A549 (cell line): ENCODE measurements around the gene LAMA3. TPM values are rescaled to one million over a fixed set of nuclear protein-coding genes. Genes with fewer than 3 reads are reported as not detected.

Experiments used
- ATAC-seq, 2 experiments: fragments of 200-7000 bp in 1 of 2; fragments of >200 bp in 1 of 2; cut with Nextera tagmentation in 1 of 2; cut with Tn5 transposase in 1 of 2; 3 replicates each; pipeline versions ENCODE4 v1.8.0 to v1.9.1; 2018 to 2020; ENCODE audit warnings: mild to moderate bottlenecking in 1 of 2, moderate library complexity in 1 of 2
- CTCF ChIA-PET: fragments of 300-600 bp; sonication (Branson Sonifier 250); formaldehyde crosslinking; extraction: SDS; loops from one replicate; lab custom pipeline; 2021; ENCODE audit warnings: antibody characterized with exemption, inconsistent platforms; lab: Yijun Ruan, JAX
- POLR2A ChIA-PET: fragments of 350-600 bp; formaldehyde crosslinking; extraction: SDS; loops from one replicate; lab custom pipeline; 2021; ENCODE audit warnings: antibody characterized with exemption, inconsistent platforms; lab: Yijun Ruan, JAX
- DNase-seq, 2 experiments: peaks; one replicate each; pipeline versions ENCODE4 v3.0.0 to v3.0.0-alpha.2; 2011 to 2016; ENCODE audit warnings: low read depth in 1 of 2, low spot score in 1 of 2
- FAIRE-seq: peaks from 2 replicates; lab custom pipeline; 2011; peaks lifted over from hg19 to GRCh38; lab: Jason Lieb, UNC
- H3K27ac ChIP-seq, 2 experiments: fragments of >200 bp; sonication (Bioruptor Twin); formaldehyde crosslinking; 3 replicates each; pipeline ENCODE4 v1.5.1; 2016 to 2017
- H3K4me1 ChIP-seq: fragments of >200 bp; sonication (Bioruptor Twin); formaldehyde crosslinking; 3 replicates; pipeline ENCODE4 v1.6.1; 2016
- H3K4me2 ChIP-seq: fragments of >200 bp; sonication (Bioruptor Twin); formaldehyde crosslinking; 3 replicates; pipeline ENCODE4 v1.6.1; 2016
- H3K4me3 ChIP-seq: fragments of >200 bp; sonication (Bioruptor Twin); formaldehyde crosslinking; 3 replicates; pipeline ENCODE4 v1.5.1; 2016
- H3K9me3 ChIP-seq: fragments of >200 bp; sonication (Bioruptor Twin); formaldehyde crosslinking; 3 replicates; pipeline ENCODE4 v1.6.1; 2016
- ATOH8 ChIP-seq: fragments of 250-450 bp; sonication (Bioruptor Pico); IDR thresholded peaks from 2 replicates; pipeline ENCODE4 v1.5.0; 2020; ENCODE audit warnings: low read depth, mild to moderate bottlenecking, moderate library complexity
- BHLHE40 ChIP-seq: IDR thresholded peaks from 2 replicates; pipeline ENCODE4 v1.6.1; 2012; ENCODE audit warnings: low read depth, low read length, inconsistent platforms
- CBX8 ChIP-seq: fragments of 200-600 bp; sonication (generic); IDR thresholded peaks from 2 replicates; pipeline ENCODE4 v1.6.1; 2016
- CHD2 ChIP-seq: fragments of 150-350 bp; IDR thresholded peaks from 2 replicates; pipeline ENCODE4 v1.6.1; 2014; ENCODE audit warnings: low read length; ENCODE audit not compliant: partially characterized antibody
- EHF ChIP-seq: fragments of 250-450 bp; sonication (Bioruptor Pico); IDR thresholded peaks from 2 replicates; pipeline ENCODE4 v1.5.0; 2020; ENCODE audit warnings: mild to moderate bottlenecking
- ELK1 ChIP-seq: fragments of 150-350 bp; IDR thresholded peaks from 2 replicates; pipeline ENCODE4 v1.6.1; 2014; ENCODE audit warnings: low read depth, mild to moderate bottlenecking, low read length
- ESRRA ChIP-seq: fragments of 150-350 bp; IDR thresholded peaks from 2 replicates; pipeline ENCODE4 v1.6.1; 2014; ENCODE audit warnings: mild to moderate bottlenecking, low read length, borderline replicate concordance
- FOSL2 ChIP-seq, 2 experiments: fragments of 450-650 bp in 1 of 2; fragments of >200 bp in 1 of 2; sonication (Bioruptor Twin) in 1 of 2; formaldehyde crosslinking; IDR thresholded peaks; 2 replicates each; pipeline versions ENCODE4 v1.5.0 to v1.6.1; 2016 to 2020; ENCODE audit warnings: mild to moderate bottlenecking in 1 of 2, moderate library complexity in 1 of 2
- GATA3 ChIP-seq: IDR thresholded peaks from 2 replicates; pipeline ENCODE4 v1.6.1; 2012; ENCODE audit warnings: borderline replicate concordance
- JUN ChIP-seq, 2 experiments: fragments of >200 bp; sonication (Bioruptor Twin); formaldehyde crosslinking; IDR thresholded peaks; 2 replicates in 1 of 2; 3 replicates in 1 of 2; pipeline ENCODE4 v1.6.1; 2016 to 2017
- KDM1A ChIP-seq: fragments of 200-600 bp; sonication (generic); IDR thresholded peaks from 2 replicates; pipeline ENCODE4 v1.6.1; 2016; ENCODE audit warnings: low read depth, mild to moderate bottlenecking
- MAX ChIP-seq: IDR thresholded peaks from 2 replicates; pipeline ENCODE4 v1.6.1; 2012
- MAZ ChIP-seq: fragments of 150-350 bp; IDR thresholded peaks from 2 replicates; pipeline ENCODE4 v1.6.1; 2014; ENCODE audit warnings: antibody characterized with exemption, low read depth, low read length, borderline replicate concordance
- NPAS2 ChIP-seq: fragments of 250-450 bp; sonication (Bioruptor Pico); IDR thresholded peaks from 2 replicates; pipeline ENCODE4 v1.8.0; 2022; ENCODE audit warnings: mild to moderate bottlenecking, moderate library complexity, borderline replicate concordance
- POLR2A ChIP-seq: IDR thresholded peaks from 2 replicates; pipeline ENCODE4 v1.6.1; 2012; ENCODE audit warnings: mild to moderate bottlenecking, low read length
- RARB ChIP-seq: fragments of 250-450 bp; sonication (Bioruptor Pico); IDR thresholded peaks from 2 replicates; pipeline ENCODE4 v1.8.0; 2021; ENCODE audit warnings: mild to moderate bottlenecking, moderate library complexity
- RCOR1 ChIP-seq: fragments of 150-350 bp; IDR thresholded peaks from 2 replicates; pipeline ENCODE4 v1.6.1; 2014; ENCODE audit warnings: antibody characterized with exemption, low read length, low read depth
- SREBF2 ChIP-seq: fragments of 450-650 bp; IDR thresholded peaks from 2 replicates; pipeline ENCODE4 v1.6.1; 2014; ENCODE audit warnings: mild to moderate bottlenecking, moderate library complexity
- WGBS: methylation state at CpG from one replicate; pipeline ENCODE4 v1.1.6; 2017; ENCODE audit errors: missing lambda C conversion rate; 5-methylcytosine and 5-hydroxymethylcytosine counted together
- polyA plus RNA-seq, 4 experiments: library from polyadenylated mRNA; depleted of rRNA in 3 of 4; stranded (reverse); fragments of >200 nt; fragmentation: RNase III in 1 of 4; extraction: RNeasy Plus Mini Kit Qiagen cat#74134 plus additional on column Dnase treatment in 1 of 4; gene quantifications; 2 replicates in 3 of 4; 3 replicates in 1 of 4; pipeline ENCODE4 v1.2.3, GENCODE V29; 2011 to 2017
- TF ChIP-seq, protein P1 (sequence below): IDR thresholded peaks from 2 replicates; pipeline ENCODE4 v1.6.1; 2012

LAMA3 gene
- polyA plus RNA-seq, 2 of the 4 experiments (the other 2 are of a cell fraction) = 18.2 to 31.0 TPM

- WGBS = 86% methylated on average over 4 of the region's 4 CpGs
- Histone ChIP-seq H3K9me3 (no peaks in the 10 kb centered on the region), H3K4me2 (no peak overlapping the region), H3K4me3 (no peak overlapping the region), H3K4me1 (peaks cover 10% of the 10 kb centered on the region; the same call in 1 of the 3 replicates), H3K27ac (no peak overlapping the region)
- FAIRE-seq = no peak
- ChIA-PET POLR2A (no interaction called here), CTCF (no interaction called here)
- ATAC-seq = no peak
- DNase-seq = no peak
- TF ChIP-seq GATA3 (no peak), MAX (no peak), POLR2A (no peak), FOSL2 (IDR thresholded peaks at IDR 0.05) (no peak), FOSL2 (CRISPR knock-in tag; IDR thresholded peaks at IDR 0.05) (no peak), NPAS2 (CRISPR knock-in tag) (no peak), SREBF2 (no peak)
Measured at GRCh38 chr18:23669804-23670405, 19.3 kb upstream of the LAMA3 start.

DNA sequence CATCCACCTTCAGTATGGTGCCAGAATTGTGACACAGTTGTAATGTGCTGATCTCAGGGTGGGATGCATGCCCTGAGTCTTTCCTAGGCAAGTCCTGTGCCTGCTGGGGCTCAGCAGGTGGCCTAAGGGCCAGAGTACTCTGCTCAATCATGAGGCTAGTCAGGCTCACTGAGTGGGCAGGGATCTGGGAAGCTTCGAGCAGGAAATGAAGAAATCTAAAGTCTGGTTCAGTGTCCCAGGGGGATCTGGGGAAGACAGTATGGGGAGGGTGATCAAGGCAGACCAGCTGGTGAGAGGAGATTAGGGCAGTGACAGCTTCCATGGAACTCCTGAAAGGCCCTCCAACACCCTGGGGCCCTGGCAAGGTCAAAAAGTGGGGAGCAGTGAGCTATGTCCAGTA, 17.7 kb upstream of the LAMA3 start:
- TF ChIP-seq ATOH8 (CRISPR knock-in tag) (no peak), JUN (IDR thresholded peaks at IDR 0.05) (no peak), BHLHE40 (no peak), EHF (CRISPR knock-in tag) (no peak), ESRRA (no peak), MAZ (no peak), ELK1 (no peak)

DNA sequence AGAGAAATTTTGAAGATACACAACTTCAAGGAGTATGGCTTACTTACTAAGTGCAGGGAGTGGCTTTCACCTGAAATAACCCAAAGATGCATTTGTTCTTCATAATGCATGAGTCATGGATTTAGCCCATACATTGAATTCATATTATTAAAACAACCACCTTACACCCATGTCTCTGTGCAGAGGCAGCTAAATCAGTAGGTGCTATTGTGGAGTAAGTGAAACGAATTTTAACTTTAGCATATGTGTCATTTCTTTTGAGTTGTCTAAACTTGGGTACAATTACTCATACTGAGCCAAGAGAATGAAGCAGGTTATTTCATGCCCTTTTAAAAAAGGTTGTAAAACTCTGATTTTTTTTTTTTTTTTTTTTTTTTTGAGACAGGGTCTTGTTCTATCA, 15.5 kb upstream of the LAMA3 start:
- Histone ChIP-seq H3K27ac (no peak overlapping the region), H3K9me3 (no peaks in the 10 kb centered on the region), H3K4me3 (no peak overlapping the region), H3K4me1 (peaks cover 4% of the 10 kb centered on the region; the same call in 1 of the 3 replicates), H3K4me2 (no peak overlapping the region)
- WGBS = 30% methylated on average over 1 of the region's 1 CpG
- CTCF ChIA-PET = interaction anchor here (0.6 kb wide), 1 partner anchor 359 kb away, joined by 3 read pairs; no protein-coding TSS in a partner anchor
- POLR2A ChIA-PET = no interaction called here
- TF ChIP-seq FOSL2 (IDR thresholded peaks at IDR 0.05) = no peak
- 0 out of 2 replicates have a peak, but pooled peaks have one; percentile 32 for TF ChIP-seq FOSL2 (CRISPR knock-in tag; IDR thresholded peaks at IDR 0.05)
- no peak for TF ChIP-seq CBX8
- TF ChIP-seq KDM1A = no peak
- no peak for TF ChIP-seq RARB (CRISPR knock-in tag)
- TF ChIP-seq RCOR1 = no peak
- no peak for TF ChIP-seq CHD2
- TF ChIP-seq, protein P1, sequence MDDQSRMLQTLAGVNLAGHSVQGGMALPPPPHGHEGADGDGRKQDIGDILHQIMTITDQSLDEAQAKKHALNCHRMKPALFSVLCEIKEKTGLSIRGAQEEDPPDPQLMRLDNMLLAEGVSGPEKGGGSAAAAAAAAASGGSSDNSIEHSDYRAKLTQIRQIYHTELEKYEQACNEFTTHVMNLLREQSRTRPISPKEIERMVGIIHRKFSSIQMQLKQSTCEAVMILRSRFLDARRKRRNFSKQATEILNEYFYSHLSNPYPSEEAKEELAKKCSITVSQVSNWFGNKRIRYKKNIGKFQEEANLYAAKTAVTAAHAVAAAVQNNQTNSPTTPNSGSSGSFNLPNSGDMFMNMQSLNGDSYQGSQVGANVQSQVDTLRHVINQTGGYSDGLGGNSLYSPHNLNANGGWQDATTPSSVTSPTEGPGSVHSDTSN = no peak
- FAIRE-seq (no peak), DNase-seq (no peak), ATAC-seq (no peak)

More for the DNA sequence above, 17.7 kb upstream of the LAMA3 start:
- ChIA-PET POLR2A (no interaction called here), CTCF (no interaction called here)
- DNase-seq (no peak), ATAC-seq (no peak), FAIRE-seq (no peak)
- WGBS = 88% methylated on average over 1 of the region's 1 CpG
- Histone ChIP-seq H3K4me3 (no peak overlapping the region), H3K4me2 (no peak overlapping the region), H3K27ac (no peak overlapping the region), H3K9me3 (no peaks in the 10 kb centered on the region), H3K4me1 (peaks cover 10% of the 10 kb centered on the region; the same call in 1 of the 3 replicates)
